Loucy (cell line): Measurements from ENCODE around the gene CFAP65.

ENCODE experiments used
- EZH2phosphoT487 ChIP-seq: fragments of 200-600 bp; IDR thresholded peaks from 2 replicates; pipeline ENCODE4 v1.6.1; 2018; ENCODE audit warnings: antibody characterized with exemption, mild to moderate bottlenecking, moderate library complexity, borderline replicate concordance
- TF ChIP-seq, protein P1 (sequence below): fragments of 200-600 bp; sonication (generic); conservative IDR thresholded peaks from 2 replicates; pipeline ENCODE4 v1.5.1; 2014; ENCODE audit warnings: mild to moderate bottlenecking, antibody characterized with exemption, low read length

DNA sequence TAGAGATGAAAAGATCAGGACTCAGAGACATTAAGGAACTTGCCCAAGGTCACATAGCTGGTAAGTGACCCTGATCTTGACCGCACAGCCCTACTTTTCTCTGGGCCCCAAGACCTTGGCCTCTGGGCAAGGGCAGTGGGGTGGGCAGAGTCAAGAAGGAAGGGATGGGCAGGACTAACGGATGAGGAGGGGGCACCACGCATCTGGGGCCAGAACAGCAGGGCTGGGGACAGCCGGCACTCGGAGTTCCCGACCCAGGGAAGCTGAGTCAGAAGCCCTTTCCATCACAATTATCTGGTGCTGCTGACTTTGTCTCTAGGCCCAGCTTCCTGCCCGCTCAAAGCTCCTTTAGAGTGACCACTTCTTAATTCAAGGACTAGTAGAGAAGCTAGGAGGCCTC lies 14.4 kb downstream of the CFAP65 start:
- TF ChIP-seq, protein P1, sequence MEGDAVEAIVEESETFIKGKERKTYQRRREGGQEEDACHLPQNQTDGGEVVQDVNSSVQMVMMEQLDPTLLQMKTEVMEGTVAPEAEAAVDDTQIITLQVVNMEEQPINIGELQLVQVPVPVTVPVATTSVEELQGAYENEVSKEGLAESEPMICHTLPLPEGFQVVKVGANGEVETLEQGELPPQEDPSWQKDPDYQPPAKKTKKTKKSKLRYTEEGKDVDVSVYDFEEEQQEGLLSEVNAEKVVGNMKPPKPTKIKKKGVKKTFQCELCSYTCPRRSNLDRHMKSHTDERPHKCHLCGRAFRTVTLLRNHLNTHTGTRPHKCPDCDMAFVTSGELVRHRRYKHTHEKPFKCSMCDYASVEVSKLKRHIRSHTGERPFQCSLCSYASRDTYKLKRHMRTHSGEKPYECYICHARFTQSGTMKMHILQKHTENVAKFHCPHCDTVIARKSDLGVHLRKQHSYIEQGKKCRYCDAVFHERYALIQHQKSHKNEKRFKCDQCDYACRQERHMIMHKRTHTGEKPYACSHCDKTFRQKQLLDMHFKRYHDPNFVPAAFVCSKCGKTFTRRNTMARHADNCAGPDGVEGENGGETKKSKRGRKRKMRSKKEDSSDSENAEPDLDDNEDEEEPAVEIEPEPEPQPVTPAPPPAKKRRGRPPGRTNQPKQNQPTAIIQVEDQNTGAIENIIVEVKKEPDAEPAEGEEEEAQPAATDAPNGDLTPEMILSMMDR, result no peak
- no peak for TF ChIP-seq EZH2phosphoT487
